Activated CD8-positive, alpha-beta memory T cell treated with anti-CD3 and anti-CD28 coated beads, Interleukin-2, amount 50 U/mL, for 1 hour (primary cell): ENCODE measurements around the gene ATF4.

Source experiments
- DNase-seq: peaks from one replicate; pipeline ENCODE4 v3.0.0-alpha.2; 2020; ENCODE audit errors: extremely low read depth

The ATF4 gene

GRCh38 chr22:39528681-39529486, 8.5 kb downstream of the ATF4 start:
- peak; percentile 70 for DNase-seq

DNA sequence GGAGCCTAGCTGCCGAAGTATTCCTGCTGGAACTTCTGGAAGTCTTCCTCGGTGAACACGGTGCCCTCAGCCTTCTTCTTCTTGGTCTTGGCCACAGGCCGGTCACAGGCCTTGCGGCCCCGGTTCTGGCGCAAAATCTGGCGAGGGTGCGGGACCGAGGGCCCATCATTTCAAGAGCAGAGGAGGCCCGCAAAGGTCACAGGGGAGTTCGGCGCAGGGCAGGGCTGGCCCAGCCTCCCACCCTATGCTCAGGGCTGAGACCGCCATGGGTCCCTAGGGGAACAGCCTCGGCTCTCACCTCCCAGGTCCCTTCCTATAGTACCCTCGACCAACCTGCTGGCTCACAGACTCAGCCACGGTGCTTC, 9.1 kb downstream of the ATF4 start:
- no peak for DNase-seq

GRCh38 chr22:39530116-39530515, 9.8 kb downstream of the ATF4 start:
- no peak for DNase-seq

- no peak for DNase-seq
These were observed 10.4 kb downstream of the ATF4 start for GRCh38 chr22:39530692-39531331.

- DNase-seq: peak; percentile 97
These were observed 12.1 kb downstream of the ATF4 start, which contains the start of gene RPS19BP1 for GRCh38 chr22:39532215-39533073. RPS19BP1 (minus strand) TSS chr22:39532748; CDS start chr22:39532738, 10 bp downstream.

GRCh38 chr22:39534092-39534506, 13.7 kb downstream of the ATF4 start:
- DNase-seq: no peak

DNA sequence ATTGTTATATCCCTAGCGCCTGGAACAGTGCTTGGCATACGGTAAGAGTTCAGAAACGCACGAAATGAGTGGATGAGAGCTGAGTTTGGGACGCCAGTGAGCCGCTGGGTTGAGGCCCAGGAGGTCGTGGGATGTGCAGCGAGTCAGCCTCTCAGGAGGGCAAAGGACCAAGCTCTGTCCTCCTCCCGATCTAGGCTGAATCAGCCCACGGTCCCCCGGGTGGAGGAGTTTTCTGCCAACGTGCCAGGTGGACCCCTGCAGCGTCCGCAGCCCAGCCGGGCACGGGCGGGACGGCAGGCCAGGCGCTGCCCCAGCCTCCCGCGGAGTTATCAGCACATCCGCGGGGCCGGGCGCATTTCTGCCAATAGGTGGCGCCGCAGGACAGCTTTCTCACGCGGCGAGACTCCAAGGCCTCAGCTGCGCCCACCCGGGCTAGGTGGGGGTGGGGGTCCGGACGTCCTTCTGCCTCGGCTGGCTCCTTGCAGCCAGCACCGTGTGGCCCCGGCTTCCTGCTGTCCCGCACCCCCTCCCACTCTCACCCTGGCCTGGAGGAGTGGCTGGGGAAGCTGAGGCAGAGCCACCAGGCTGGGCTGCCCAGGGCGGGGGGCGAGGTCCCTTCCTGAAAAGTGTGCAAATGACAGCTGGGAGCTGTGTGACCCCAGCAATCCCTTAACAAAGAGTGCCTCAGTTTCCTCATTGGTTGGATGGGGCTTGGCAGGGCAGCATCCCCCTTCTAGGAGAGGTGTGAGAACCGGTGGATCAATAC, 14.4 kb downstream of the ATF4 start:
- no peak for DNase-seq

GRCh38 chr22:39535357-39535725, 15.0 kb downstream of the ATF4 start:
- DNase-seq: no peak

- DNase-seq: no peak
These were observed 15.6 kb downstream of the ATF4 start for GRCh38 chr22:39535831-39536449.

DNA sequence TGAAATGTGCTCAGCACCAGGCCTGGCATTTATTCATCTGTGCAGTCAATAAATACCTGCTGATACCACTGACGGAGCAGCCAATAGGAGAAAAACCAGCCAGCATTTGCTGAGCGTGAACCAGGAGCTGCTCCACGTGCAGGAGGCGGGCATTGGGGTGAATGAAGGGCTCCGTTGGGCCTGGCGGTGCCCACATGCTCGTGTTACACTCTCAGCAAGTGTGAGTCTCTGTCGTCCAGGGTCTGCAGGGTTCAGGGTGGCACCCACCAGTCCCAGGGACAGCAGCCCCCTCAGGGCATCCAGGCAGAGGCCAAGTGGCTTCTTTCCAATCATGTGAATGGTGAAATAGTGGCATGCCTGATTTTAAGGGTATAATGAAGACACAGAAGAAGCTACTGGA, 16.3 kb downstream of the ATF4 start:
- DNase-seq: no peak

DNA sequence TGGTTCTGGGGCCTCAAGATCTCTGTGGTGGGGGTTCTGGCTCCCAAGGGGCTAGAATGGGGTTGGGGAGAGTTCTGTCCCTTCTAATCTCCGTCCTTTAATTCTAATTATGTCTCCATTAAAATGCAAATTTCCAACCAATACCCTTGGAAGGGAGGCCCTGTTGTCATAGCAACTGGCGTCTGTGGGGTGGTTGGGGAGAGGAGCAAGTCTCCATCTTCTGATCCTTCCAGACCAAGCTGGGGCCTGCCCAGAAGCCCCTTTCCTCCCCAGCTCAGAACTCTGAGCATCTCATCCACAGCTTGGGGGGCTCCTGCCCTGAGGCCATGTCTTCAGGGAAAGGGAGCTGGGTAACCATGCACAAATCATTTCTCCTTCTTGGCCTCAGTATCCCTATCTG, 17.6 kb downstream of the ATF4 start:
- no peak for DNase-seq

DNA sequence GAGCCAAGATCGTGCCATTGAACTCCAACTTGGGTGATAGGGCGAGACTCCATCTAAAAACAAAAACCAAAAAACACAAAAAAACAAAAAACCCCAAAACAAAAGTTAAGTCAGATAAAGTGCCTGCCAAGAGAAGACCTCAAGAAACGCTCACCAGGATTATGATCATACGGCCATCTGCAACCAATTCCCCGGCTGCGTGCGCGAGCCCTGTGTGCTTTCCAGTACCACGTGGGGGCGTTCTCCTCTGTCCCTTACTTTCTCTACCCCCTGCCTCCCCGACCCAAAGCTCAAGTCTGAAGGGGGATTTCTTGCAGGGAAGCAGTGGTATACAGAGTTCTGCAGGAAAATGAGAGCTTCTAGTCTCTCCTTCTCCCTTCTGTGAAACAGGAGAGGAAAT, 22.7 kb downstream of the ATF4 start:
- DNase-seq: no peak

DNA sequence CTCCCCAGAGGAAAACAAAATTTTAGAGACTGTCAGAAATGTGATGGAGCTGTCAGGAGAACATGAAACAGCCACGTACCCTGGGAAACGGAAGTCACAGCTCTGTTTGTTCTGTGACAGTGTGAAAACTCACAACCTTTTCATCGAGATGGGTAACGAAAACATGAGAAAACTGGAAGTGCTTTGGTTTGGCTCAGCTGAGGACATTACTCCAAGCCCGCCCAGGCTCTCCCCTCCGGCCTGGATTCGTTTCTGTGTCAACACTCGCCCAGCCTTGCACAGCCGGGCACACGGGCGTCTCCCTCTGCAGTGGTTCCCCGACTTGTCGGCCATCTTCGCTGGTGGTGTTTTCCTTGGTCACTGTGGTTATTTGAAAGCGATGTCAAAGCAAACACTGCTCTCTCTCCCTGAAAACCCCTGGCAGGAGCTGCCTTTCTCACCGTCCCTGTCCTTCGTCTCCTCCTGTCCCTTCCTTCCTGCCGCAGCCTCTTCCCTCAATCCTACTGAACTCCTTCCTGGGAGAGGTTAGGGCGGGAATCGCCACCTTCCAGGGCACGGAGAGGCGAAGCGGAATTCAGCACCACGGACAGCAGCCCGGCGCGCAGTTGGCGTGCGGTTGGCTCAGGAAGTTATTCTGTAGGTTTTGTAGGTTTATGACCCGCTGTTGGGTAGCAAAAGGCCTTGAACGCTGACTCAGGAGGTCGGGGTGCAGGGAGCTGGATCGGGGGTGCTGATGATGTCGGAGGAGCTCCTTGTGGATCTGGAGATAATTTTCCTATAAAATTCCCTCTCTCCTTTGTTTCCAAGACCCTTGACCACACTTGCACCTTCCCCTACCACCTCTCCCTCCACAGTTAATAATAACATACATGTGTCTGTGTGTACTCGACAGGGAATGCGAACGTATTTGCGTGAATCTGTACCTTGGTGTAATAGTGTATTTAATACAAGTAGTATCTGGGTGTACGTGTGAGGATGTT, 25.3 kb downstream of the ATF4 start:
- DNase-seq: no peak

DNA sequence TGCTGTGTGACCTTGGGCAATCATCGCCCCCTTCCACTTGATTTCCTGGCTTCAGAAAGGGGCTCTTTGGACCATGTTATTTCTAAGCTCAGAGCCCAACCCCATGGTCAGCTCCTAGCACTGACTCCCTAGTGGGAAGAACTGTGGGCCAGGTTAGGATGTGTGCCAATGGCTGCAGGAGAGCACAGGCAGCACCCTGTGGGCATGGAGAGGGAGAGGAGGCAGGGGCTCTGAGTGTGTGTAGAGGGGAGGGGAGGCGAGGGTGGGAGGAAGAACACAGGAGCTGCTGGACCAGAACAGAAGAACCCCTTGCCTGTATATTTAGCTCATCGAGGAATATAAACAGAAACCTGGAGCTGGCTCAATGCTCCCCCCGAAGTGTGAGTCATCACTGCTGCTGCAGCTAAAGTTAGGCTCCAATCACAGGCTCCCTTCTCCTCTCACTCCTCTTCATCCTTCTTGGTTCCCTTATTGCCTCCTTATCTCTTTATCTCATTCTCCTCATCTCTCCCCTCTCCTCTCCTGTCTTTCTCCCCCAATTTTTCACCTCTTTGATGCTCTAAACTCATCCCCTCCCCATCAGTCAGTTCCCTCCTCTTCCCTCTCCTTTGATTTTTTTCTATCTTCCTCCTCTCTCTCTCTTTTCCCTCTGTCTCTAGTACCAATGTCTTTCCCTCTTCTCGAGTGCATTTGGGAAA, 26.7 kb downstream of the ATF4 start:
- DNase-seq: no peak

GRCh38 chr22:39547587-39547947, 27.2 kb downstream of the ATF4 start:
- no peak for DNase-seq

GRCh38 chr22:39553429-39553828, 33.1 kb downstream of the ATF4 start:
- DNase-seq: no peak

DNA sequence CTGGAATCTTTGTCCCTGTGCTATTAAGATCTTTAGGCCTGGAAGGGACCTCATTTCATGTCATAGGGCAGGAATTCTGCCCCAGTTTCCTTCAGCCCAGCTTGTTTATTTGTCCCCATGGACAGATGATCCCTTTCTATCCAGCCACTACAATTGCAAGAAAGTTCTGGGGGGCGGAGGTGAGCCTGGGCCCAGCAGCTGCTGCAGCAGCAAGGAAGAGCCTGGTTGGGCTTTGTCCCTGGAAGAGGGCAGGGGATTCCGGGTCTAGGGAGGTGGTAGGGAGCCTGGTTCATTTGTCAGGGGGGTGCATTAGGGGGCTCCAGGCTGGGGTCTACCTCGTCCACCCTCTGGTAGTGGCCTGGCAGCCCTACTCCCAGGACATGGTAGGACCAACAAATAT, 33.8 kb downstream of the ATF4 start:
- DNase-seq: no peak

DNA sequence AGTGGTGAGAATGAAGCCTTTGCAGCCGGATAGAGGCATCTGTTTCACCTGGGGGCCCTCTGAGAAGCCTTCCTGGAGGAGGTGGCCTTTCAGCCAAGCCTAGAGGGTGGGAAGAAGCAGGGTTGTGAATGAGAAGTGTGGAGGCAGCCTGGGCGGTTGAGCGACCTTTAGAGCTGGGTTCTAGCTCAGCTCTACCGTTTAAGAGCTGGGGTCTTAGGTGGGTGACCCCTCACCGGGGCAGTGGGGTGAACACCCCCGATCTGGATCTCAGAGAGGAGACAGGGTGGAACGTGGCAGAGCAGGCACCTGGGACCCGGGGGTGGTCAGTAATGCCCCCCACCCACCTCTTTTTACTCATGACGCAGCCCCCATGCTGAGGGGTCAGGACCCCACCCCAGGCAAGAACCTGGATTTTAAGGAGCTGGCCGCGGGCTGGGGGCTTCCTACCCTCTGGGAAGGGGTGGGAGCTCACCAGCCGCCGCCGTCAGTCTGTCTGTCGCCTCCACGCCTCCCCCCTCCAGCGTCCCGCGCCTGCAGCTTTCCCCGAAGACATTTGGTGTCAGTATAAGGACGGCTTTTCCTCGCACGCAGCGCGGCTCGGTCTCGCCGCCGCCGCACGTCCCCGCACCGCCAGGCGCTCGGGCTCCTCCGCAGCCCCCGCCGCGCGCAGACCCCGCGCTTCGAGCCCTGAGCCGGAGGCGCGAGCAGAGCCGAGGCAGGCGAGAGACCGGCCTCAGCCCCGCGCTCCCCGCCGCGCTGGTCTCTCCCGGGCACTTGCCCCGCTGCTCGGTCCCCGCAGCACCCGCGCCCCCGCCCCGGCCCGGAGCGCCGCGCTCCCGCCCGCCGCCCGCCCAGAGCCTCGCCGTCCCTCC, 36.8 kb downstream of the ATF4 start:
- DNase-seq: no peak
